Testis (tissue), 3 donors: Measurements from ENCODE around the gene CENPP. TPM values are rescaled to one million over a fixed set of nuclear protein-coding genes. Genes with fewer than 3 reads are reported as not detected.

Experiments
- DNase-seq: peaks from one replicate; pipeline ENCODE4 v3.0.0-alpha.2; 2019
- H3K27ac ChIP-seq, 2 donors: fragments of 200-600 bp; sonication (generic); one replicate each; pipeline ENCODE4 v1.5.1; 2019
- H3K27me3 ChIP-seq: fragments of 200-600 bp; sonication (generic); one replicate; pipeline ENCODE4 v1.5.1; 2019
- H3K36me3 ChIP-seq: fragments of 200-600 bp; sonication (generic); one replicate; pipeline ENCODE4 v1.5.1; 2017; ENCODE audit warnings: low read depth; ENCODE audit errors: missing control alignments
- H3K4me1 ChIP-seq: fragments of 200-600 bp; sonication (generic); one replicate; pipeline ENCODE4 v1.5.1; 2019
- H3K4me3 ChIP-seq, 2 donors: fragments of 200-600 bp; sonication (generic); one replicate each; pipeline ENCODE4 v1.5.1; 2017 to 2019
- H3K9me3 ChIP-seq: fragments of 200-600 bp; sonication (generic); one replicate; pipeline ENCODE4 v1.5.1; 2017
- CTCF ChIP-seq, 3 experiments: fragments of 450-650 bp in 2 of 3; fragments of 200-600 bp in 1 of 3; sonication (generic) in 1 of 3; IDR thresholded peaks; one replicate each; pipeline ENCODE4 v1.5.1; 2016 to 2019; ENCODE audit warnings: antibody characterized with exemption in 3 of 3, mild to moderate bottlenecking in 2 of 3, moderate library complexity in 1 of 3
- POLR2A ChIP-seq: fragments of 450-650 bp; IDR thresholded peaks from one replicate; pipeline ENCODE4 v1.6.1; 2017; ENCODE audit warnings: antibody characterized with exemption, mild to moderate bottlenecking, moderate library complexity
- WGBS, 2 donors: methylation state at CpG; one replicate each; pipeline ENCODE4 v1.1.5; 2018; 5-methylcytosine and 5-hydroxymethylcytosine counted together
- intact Hi-C: fragments of 100-400 bp; cut with DNase I; formaldehyde crosslinking; loops from one replicate; pipeline ENCODE4 v1.15.1; 2023; ENCODE audit warnings: low total_unique reads
- polyA plus RNA-seq: library from polyadenylated mRNA; stranded (reverse); fragments of 350-450 nt; fragmentation: Illumina TruSeq; extraction: RNeasy Lipid Tissue Mini Kit (QIAGEN cat#74804); gene quantifications from one replicate; pipeline ENCODE4 v1.2.3, GENCODE V29; 2014; ENCODE audit warnings: low read depth, low replicate concordance; ENCODE audit not compliant: insufficient read depth
- total RNA-seq, 2 donors: library from RNA; depleted of rRNA; stranded (reverse); fragments of >200 nt; gene quantifications; one replicate each; pipeline ENCODE4 v1.2.3, GENCODE V29; 2016

Gene CENPP
- total and polyA plus RNA-seq, 3 donors from 2014 or later: 8.1 to 12.1 (median 9.6) TPM

GRCh38 chr9:92637886-92638620, 312.3 kb downstream of the CENPP start:
- DNase-seq: no peak
- H3K4me3 ChIP-seq: no peak overlapping the region
- peaks cover under 1% of the 10 kb centered on the region for H3K36me3 ChIP-seq
- H3K4me1 ChIP-seq: peaks cover 3% of the 10 kb centered on the region
- 90 to 91% methylated on average over 5 to 26 of the region's 26 CpGs for WGBS, 2 donors
- intact Hi-C loops: no loop called here
- no peak for TF ChIP-seq CTCF (IDR thresholded peaks at IDR 0.05)
- TF ChIP-seq POLR2A: no peak
- no peaks in the 10 kb centered on the region for H3K27me3 ChIP-seq
- H3K27ac ChIP-seq: no peak overlapping the region
- H3K9me3 ChIP-seq: no peaks in the 10 kb centered on the region

- no peak for TF ChIP-seq CTCF (IDR thresholded peaks at IDR 0.05)
- no peak for TF ChIP-seq POLR2A
- Histone ChIP-seq H3K27ac (no peak overlapping the region), H3K4me1 (peaks cover 3% of the 10 kb centered on the region), H3K4me3 (no peak overlapping the region), H3K36me3 (peaks cover 3% of the 10 kb centered on the region), H3K9me3 (no peaks in the 10 kb centered on the region), H3K27me3 (no peaks in the 10 kb centered on the region)
- DNase-seq: peak; percentile 9
- WGBS, 2 donors: 88 to 89% methylated on average over 4 to 5 of the region's 5 CpGs
- intact Hi-C loops: no loop called here
Observed at GRCh38 chr9:92638621-92639101, 312.9 kb downstream of the CENPP start.

- intact Hi-C loops: no loop called here
- TF ChIP-seq POLR2A (no peak), CTCF (IDR thresholded peaks at IDR 0.05) (no peak)
- Histone ChIP-seq H3K27ac (no peak overlapping the region), H3K4me3 (no peak overlapping the region), H3K4me1 (peaks cover 3% of the 10 kb centered on the region), H3K9me3 (no peaks in the 10 kb centered on the region), H3K36me3 (peaks cover 3% of the 10 kb centered on the region), H3K27me3 (no peaks in the 10 kb centered on the region)
- no peak for DNase-seq
- WGBS, 2 donors: 92 to 95% methylated on average over 7 of the region's 7 CpGs
Observed at GRCh38 chr9:92639124-92639523, 313.4 kb downstream of the CENPP start.

- no peak for TF ChIP-seq POLR2A
- TF ChIP-seq CTCF (IDR thresholded peaks at IDR 0.05): no peak
- H3K4me3 ChIP-seq: no peak overlapping the region
- H3K4me1 ChIP-seq: peaks cover under 1% of the 10 kb centered on the region
- intact Hi-C loops: loop anchor here (10.0 kb wide), 2 partner anchors 295 to 495 kb away; no protein-coding TSS in a partner anchor
- no peak overlapping the region for H3K27ac ChIP-seq
- WGBS, 2 donors: 90 to 92% methylated on average over 8 to 9 of the region's 9 CpGs
- peaks cover 3% of the 10 kb centered on the region for H3K36me3 ChIP-seq
- H3K9me3 ChIP-seq: no peaks in the 10 kb centered on the region
- H3K27me3 ChIP-seq: no peaks in the 10 kb centered on the region
- peak; percentile 10 for DNase-seq
Observed at GRCh38 chr9:92639791-92640271, 314.1 kb downstream of the CENPP start.
